ENCODE measurements around the gene GLIPR1.
"Not testable (repeated sequence)": the region's sequence is repeated elsewhere in the genome, so short reads cannot be mapped to it uniquely, and the experiment has no call there.

GLIPR1 gene

DNA sequence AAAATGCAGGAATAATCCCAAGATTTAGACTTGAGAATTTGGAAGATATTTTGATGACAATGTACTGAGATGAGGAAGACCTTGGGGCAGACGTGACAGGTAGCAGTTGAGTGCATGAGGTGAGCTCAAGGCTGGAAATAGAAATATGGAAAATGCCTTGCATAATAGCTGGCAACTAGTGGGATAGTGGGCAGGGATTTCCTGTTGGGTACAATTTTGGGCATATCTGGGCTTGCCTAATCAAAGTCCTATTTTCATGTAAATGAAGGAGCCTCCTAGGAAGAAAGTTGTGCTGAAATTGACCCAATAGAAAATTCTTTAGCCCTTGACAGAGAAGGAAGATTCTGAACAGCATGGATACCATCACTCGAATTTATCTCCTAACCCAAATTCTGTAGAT lies 6.4 kb upstream of the GLIPR1 start:
- no peak for DNase-seq (ENCODE audit: low read depth in 2 of 2)

DNA sequence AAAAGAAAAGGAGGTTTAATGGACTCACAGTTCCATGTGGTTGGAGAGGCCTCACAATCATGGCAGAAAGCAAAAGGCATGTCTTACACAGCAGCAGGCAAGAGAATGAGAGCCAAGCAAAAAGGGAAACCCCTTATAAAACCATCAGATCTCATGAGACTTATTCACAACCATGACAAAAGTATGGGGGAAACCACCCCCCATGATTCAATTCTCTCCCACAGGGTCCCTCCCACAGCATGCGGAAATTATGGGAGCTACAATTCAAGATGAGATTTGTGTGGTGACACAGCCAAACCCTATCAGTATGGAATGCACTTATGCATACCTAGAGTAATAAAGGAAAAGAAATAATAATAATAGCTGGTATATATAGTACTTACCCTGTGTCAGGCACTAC lies 4.5 kb upstream of the GLIPR1 start:
- peak in 1 of 2 experiments; percentile 44 for DNase-seq (ENCODE audit: low read depth in 2 of 2)

DNA sequence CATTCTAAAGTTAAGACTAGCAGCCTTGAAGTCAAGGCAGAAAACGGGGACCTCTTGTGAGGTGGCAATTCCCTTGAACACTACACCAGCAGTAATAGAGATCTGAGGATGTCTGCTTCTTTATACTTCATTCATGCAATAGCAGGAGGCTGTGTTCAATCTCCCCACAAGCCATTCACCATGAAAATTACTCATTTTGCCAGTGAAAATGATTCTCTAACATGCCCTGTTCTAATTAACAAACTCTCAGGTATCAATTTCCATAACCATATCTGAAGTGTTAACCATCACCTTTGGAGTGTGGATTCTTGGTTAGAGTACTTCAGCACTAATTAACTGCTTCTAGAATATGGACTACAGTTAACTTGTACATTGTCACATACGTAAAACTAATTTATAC lies 3.4 kb upstream of the GLIPR1 start:
- no peak for DNase-seq (ENCODE audit: low read depth in 2 of 2)

DNA sequence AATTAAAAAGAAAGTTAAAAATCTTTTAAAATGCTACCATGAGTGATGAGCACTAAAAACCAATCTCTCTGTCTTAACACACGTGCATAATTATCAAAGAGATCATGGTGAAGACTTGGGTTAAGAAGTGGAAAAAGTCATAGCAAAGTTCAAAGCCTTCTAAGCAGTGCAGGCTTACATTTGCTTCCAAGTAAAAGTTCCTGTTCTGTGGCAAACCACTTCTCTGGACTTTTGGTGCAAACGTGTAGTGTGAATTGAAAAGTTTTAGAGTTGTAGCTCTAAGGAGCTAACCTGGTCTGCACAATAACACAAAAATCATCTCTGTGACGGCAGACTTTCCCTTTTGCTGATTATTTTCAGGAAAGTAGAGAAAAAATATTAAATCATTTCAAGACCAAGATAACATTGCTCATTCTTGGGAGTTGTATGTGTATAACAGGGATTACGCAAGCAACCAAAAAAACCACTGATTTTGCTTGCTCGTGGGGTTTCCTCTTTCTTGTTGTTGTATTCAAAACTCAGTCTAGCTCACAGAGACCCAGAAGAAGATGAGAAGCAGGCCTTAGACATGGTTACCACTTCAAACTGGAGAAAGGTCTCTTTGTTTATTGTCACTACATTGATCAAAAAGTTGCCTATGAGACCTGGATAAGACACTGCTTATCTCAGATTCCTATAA lies 2.3 kb upstream of the GLIPR1 start:
- DNase-seq (ENCODE audit: low read depth in 2 of 2): no peak

DNA sequence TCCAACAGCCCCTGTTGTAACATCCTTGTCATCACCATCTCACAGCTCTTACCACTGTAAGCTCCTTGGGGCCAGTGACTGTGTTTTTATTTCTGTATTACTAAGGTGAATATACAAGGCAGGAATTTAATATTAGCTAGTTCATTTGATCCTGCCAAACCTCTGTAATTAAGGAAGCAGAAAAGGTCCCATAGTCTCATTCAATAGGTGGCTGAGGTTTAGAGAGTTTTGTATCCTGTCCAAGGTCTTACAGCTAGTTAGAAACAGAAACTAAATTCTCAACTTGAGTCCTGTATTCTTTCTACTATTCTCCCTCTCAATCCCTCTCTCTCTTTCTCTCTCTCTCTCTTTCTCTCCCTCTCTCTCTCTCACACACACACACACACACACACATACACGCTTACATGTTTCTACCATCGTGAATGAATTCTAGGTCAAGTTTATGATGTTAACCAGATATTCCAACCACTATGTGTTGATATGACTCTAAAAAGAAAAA lies 543 bp upstream of the GLIPR1 start:
- no peak for DNase-seq (ENCODE audit: low read depth in 2 of 2)

DNA sequence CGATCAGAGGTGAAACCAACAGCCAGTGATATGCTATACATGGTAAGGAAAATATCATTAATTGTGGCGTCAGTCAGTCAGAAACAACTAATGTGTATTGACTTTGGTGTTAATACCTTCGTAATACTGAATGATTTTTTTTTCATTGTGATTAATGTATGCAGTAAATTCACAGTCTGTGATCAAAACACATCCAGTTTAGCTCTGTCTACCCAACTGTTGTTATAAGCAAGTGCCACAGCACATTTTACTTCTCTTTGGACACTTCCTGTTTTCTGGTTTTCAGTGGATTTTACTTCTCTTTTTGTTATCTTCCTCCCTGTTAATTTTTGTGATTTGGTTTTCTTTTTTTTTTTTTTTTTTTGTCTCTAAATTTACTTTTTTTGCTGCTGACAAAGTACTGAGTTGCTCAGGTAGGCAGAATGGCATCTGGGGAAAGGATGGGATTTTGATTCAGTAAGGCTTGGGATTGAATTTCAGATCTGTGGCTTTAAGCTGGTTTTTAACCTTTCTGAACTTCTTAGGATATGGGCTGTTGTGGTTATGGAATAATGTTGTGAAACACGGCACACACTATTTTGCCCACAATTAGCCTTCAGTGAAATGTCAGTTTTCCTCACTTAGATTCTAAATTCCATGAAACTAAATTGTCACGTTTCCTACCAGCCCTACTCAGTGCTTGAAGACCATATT lies 604 bp downstream of the GLIPR1 start:
- DNase-seq (ENCODE audit: low read depth in 2 of 2): no peak

DNA sequence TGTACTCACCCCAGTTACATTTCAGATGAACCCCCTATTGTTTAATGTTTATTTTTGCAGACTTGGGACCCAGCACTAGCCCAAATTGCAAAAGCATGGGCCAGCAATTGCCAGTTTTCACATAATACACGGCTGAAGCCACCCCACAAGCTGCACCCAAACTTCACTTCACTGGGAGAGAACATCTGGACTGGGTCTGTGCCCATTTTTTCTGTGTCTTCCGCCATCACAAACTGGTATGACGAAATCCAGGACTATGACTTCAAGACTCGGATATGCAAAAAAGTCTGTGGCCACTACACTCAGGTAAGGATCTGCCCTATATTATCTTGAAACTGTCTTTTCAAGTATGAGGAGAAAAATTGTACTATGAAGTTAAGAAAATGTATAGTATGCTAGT lies 1.2 kb downstream of the GLIPR1 start:
- DNase-seq (ENCODE audit: low read depth in 2 of 2): no peak

DNA sequence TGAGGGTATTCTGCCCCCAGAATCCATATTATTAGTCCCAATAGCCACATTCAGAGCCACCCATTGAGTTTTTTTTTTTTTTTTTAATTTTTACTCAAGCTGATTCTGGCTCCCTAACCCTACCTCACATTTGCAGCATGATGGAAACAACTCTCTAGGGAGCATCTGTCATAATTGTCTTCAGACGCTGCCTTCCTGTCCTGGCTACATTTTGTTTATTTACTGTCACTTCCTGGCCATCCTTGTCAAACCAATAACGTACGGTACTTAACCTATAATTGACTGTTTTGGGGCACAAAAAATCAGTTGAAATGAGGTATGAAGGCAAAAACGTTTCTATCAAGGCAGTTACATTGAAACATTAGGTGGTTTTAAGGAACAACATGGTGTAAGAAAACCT lies 2.1 kb downstream of the GLIPR1 start:
- no peak for DNase-seq (ENCODE audit: low read depth in 2 of 2)

DNA sequence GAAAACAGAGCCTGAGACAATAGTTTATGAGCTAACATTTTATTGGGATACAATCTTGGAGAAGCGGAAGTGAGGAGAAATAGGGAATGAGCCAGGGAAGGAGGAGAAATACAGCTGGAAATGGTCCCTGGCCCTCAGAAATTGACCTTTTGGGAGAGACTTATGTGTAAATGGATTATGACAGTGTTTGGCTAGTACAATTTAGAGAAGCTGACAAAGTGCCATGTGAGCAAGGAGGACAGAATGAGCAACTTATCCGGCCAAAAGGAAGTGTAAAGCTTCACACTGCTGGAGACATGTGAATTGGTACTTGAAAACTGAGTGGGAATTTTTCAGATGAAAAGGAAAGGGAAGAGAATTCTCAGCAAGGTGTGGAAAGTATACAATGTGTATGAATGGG lies 2.9 kb downstream of the GLIPR1 start:
- no peak for DNase-seq (ENCODE audit: low read depth in 2 of 2)

DNA sequence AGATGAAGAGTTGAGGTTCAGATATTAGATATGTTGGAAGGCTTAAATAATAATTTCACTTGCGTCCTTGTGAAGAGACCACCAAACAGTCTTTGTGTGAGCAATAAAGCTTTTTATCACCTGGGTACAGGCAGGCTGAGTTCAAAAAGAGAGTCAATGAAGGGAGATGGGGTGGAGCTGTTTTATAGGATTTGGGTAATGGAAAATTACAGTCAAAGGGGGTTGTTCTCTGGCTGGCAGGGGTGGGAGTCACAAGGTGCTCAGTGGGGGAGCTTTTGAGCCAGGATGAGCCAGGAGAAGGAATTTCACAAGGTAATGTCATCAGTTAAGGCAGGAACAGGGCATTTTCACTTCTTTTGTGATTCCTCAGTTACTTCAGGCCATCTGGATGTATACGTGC lies 3.9 kb downstream of the GLIPR1 start:
- DNase-seq (ENCODE audit: low read depth in 2 of 2): not testable (repeated sequence)

DNA sequence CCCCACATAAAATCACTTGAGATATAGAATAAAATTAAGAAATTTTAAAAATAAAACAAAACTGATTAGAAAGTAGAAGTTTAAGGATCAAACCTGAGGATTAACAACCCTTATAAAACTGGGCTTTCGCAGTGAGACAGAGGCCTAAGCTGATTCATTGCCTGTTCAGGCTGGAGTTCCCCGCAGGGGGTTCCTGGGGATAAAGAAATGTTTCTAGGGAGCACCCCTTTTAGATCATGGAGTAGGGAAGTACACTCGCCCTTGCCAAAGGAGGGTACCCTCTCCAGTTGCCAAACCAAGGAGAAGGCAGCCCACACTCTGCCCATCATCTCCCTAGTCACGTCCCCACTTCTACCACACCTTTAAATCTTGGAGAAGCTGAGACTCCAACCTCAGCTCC lies 6.8 kb downstream of the GLIPR1 start:
- no peak for DNase-seq (ENCODE audit: low read depth in 2 of 2)

DNA sequence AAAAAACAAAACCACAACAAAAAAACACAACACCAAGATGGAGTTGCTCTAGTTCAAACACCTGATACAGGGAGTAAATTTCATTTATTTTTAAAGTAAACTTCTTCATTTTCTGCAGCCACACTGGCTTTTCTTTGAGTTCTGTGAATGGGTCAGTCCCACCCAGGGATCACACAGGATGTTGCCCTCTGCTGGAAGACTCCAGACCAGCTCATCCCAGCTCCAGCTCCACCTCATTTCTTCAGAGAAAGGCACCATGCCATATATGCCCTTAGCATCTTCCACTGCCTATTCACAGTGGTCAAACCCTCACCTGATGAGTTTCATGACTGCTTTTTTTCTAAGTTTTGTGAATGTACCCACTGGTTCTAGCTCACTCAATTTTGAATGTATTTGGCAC lies 8.0 kb downstream of the GLIPR1 start:
- no peak for DNase-seq (ENCODE audit: low read depth in 2 of 2)

DNA sequence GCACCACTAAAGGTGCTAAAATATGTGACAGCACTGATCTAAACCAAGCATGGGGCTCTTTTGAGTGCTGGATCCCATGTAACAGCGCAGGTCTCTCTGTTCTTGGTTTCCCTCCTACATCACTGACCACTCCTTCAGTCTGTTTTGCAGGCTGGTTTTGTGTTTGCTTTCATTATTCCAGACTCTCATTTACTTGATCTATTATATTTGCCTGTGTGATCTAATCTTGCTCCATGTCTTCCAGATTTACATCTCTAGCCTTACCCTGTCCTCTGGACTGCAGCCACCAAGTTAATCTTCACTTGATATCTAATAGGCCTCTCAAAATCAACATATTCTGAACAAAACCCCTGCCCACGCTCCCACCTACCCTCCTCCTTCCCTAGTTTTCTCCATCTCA lies 8.6 kb downstream of the GLIPR1 start:
- DNase-seq (ENCODE audit: low read depth in 2 of 2): no peak

DNA sequence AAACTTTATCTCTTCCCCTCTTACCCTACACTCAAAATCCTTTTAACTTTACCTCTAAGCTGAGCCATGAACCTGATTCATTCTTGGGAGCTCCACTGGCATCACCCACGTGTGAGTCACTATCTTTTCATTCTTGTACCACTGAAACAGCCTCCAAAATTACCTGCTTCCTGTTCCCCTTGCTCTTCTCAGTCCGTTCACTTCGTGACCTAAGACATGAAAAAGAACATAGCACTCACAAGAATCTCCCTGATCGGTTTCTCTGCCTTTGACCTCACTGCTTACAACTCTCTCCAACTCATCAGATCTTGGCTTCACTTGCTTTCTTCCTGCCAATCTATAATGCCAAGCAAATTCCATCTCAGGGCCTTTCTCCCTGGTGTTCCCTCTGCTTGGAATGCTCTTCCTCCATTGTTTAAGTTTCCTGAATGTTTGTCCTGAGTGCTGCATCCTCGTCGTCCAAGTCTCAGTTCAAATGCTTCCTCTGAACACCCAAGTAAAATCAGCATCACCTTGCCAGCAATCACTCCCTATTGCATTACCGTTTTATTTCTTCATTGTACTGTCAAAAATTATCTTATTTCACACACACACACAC lies 9.2 kb downstream of the GLIPR1 start:
- DNase-seq (ENCODE audit: low read depth in 2 of 2): no peak

DNA sequence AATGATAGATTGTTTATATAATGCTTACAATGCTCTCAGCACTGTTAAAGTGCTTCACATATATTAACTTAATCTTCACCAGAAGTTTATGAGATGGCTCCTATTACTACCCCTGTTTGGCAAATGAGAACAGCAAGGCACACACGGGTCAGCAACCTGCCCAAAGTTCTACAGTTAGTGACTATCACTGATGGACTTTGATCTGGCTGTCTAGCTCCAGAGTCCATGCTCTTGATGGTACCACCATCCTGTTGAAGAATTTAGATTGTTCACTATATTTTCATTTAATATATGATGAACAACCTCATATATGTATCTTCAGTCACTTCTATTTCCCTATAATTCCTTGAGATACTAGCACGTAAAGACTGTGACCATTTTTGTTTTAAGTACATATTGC lies 10.6 kb downstream of the GLIPR1 start:
- no peak for DNase-seq (ENCODE audit: low read depth in 2 of 2)

DNA sequence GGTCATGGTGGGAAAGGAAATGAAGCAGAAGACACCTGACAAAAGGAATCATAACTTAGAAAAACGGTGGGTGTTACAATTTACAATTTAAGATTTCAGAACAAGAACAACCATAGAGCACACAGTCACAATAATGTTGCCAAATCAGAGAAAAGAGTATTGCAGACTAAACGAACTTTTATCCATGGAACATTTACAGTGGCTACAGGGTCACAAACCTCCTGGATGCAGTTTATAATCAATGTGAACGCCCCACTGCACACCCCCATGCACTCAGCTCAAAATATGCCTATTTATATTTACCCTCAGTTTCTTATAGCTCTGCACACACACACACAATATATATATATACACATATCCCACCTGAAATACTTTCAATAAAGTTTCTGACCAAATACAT lies 22.9 kb downstream of the GLIPR1 start:
- no peak for DNase-seq (ENCODE audit: low read depth in 2 of 2)

DNA sequence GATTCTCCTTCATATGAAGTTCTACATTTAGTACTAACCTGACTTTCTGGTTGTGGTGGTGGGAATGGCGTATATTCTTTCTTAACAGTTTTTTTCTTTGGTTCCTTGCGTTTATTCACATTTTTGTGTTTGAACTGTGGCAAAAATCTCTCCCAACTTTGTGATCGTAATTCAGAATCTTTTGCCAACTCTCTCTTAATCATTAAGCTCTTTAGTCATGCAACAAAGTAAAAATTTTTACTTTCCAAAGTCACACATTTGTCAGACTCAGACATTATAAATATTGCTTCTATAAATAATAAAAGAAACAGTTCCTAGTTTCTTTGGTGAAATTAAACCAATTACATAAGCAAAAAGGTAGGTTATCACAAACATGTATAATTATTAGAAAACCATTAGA lies 23.3 kb downstream of the GLIPR1 start:
- no peak for DNase-seq (ENCODE audit: low read depth in 2 of 2)

DNA sequence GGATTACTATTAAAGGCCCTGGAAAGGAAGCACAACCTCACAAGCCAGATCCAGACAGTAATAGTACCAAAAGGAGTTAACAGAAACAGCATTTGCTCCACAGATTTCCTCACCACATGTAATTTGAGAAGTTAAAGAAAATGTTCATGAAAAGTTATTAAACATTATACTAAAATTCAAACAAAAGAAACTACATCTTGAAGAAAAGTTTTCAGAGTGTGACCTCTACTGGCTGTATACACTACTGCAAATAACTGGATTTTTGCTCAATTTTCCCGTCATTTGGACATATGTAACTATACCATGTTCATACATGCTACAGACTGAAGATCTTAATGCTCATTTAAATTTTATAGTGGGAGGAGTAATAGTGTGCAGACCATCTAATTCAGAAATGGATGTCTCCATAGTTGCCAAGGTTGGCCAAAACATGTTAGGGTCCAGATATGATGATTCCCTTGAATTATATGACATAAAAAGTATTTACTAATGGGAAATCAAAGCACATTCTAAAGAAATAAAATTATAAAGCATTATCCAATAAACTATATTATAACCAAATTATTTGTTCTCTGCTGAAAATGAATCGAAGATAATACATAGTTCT lies 25.3 kb downstream of the GLIPR1 start:
- no peak for DNase-seq (ENCODE audit: low read depth in 2 of 2)

DNA sequence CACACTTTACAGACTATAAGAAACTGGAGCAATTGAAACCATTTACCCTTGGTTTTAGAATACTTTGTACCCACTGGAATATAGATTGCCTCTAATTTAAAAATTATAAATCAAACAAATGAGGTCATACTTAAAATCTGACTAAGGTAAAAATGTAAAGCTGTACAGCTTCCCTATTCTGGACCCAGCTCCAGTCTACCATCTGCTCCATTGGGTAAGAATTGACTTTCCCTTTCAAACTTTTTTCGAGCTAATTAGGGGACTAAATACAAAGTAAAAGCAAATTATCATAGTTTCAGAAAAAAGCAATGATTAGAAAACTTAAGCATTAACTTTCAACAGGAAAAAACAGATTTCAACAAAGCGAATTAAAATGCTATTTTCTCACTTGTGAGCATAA lies 26.5 kb downstream of the GLIPR1 start:
- DNase-seq (ENCODE audit: low read depth in 2 of 2): no peak

DNA sequence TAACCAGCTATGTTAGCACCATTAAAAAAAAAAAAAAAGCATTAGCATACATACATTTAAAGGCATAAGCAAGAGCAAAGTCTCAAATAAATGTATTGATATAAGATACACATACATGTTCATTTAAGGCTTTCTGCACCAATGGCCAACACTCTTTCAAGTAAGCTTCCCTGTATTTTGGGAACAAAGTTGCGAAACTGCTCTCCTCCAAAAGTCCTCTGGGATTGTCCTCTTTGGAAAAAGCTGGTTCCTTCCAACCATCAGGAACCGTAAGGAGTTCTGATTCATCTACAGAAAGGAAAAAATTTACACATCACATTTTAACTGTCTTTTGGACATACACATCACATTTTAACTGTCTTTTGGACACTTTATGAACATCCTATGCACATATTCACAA lies 27.6 kb downstream of the GLIPR1 start:
- DNase-seq (ENCODE audit: low read depth in 2 of 2): no peak

DNA sequence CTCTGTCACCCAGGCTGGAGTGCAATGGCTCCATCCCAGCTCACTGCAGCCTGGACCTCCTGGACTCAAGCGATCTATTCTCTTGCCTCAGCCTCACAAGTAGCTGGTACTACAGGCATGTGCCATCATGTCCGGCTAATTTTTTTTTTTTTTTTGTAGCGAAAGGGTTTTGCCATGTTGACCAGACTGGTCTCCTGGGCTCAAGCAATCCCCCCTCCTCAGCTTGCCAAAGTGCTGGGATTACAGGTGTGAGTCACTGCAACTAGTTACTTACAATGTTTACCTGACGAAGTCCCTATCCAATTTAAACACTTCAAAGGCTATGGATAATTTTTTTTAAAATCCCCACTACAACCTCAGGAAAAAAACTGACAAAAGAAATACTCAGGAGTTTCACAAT lies 29.1 kb downstream of the GLIPR1 start:
- DNase-seq (ENCODE audit: low read depth in 2 of 2): no peak

DNA sequence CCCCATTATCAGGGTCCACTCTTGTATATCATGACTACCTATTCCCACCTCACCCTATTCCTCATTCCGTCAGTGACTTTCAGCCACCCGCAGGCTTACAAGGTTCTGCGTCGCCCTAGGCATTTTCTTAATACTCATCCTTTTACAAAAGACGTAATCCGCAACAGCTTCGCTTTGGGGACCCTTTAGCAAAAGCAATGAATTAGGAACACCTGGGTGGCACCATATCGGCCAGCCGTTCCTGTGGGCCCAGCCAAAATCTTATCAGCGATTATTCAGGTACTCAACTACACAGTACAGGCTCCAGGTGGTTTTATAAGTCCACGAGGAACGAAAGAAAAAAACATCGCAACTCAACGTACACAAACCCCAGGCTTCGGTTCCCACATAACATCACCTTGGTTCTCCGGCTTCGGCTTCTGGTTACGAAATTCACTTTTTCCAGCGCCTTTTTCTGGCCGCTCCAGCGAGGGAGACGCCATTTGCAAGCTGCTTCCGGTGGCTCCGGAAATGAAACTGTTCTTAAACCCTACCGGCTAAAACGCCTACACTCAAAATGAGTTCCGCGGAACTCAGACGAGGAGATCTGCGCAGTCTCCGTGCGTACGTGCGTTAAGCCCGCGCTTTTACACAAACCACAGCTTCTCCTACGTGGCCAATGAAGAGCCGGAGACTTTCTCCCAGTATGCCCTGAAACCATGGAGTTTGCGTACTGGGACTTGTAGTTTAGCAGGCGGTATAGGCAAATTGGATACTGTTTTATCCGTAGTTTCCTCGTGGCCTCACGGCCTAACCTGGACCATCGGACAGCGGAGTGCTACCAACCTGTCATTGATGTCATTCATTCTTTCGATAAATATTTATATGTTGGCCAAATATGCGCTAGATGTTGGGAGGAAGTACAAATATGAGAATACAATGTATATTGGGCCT lies 30.8 kb downstream of the GLIPR1 start, which contains the start of gene KRR1:
TSS of gene KRR1 (minus strand) at position 494 of the 933 bp plus-strand sequence. CDS start at position 482, 12 bp downstream.
- DNase-seq (ENCODE audit: low read depth in 2 of 2): peak; percentile 82 to 83

Data from stimulated activated CD4-positive, alpha-beta T cell treated with anti-CD3 and anti-CD28 coated beads, Interleukin-12 subunit alpha, Interleukin-12 subunit beta, amount 100 ng/mL, for 24 hours (primary cell).